ENCODE data around the gene AP5S1. TPM values are rescaled to one million over a fixed set of nuclear protein-coding genes. Genes with fewer than 3 reads are reported as not detected.

AP5S1 gene
- total RNA-seq, 2 donors from 2014 or later: 11.3 to 11.9 TPM

DNA sequence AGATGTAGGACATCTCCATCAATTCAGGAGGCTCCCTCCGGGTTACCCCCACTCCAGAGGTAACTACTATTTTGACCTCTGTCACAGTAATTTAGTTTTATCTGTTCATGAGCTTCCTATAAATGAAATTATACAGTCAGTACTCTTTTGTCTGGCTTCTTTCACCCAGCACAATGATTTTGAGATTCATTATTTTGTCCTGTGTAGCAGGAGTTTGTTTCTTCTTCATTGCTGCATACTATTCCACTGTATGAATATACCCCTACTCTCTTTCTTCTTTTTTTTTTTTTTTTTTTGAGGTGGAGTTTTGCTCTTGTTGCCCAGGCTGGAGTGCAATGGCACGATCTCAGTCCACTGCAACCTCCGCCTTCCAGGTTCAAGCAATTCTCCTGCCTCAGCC lies 11.8 kb upstream of the AP5S1 start:
- DNase-seq: no peak
- no peak for ATAC-seq
- H3K4me1 Mint-ChIP-seq: peaks cover 55% of the 10 kb centered on the region
- H3K27ac Mint-ChIP-seq: no peak overlapping the region
- H3K9me3 ChIP-seq (ENCODE audit: control insufficient read depth, low read length, poor library complexity, severe bottlenecking): no peaks in the 10 kb centered on the region
- no peak overlapping the region for H3K4me3 Mint-ChIP-seq
- H3K27me3 Mint-ChIP-seq: no peaks in the 10 kb centered on the region
- peaks cover 15% of the 10 kb centered on the region for H3K36me3 Mint-ChIP-seq (ENCODE audit: low read depth)

- Mint-ChIP-seq H3K27ac (peak overlapping the region; percentile 99), H3K27me3 (no peaks in the 10 kb centered on the region), H3K4me1 (peaks cover 52% of the 10 kb centered on the region), H3K36me3 (ENCODE audit: low read depth) (no peaks in the 10 kb centered on the region), H3K4me3 (peak overlapping the region; percentile 91)
- ATAC-seq (peak; percentile 93), DNase-seq (peak; percentile 83 to 91 (median 86))
- H3K9me3 ChIP-seq (ENCODE audit: control insufficient read depth, low read length, poor library complexity, severe bottlenecking): no peaks in the 10 kb centered on the region
These were observed 8.7 kb upstream of the AP5S1 start for GRCh38 chr20:3811467-3812258.

- ATAC-seq: no peak
- peak overlapping the region; percentile 91 for H3K4me3 Mint-ChIP-seq
- no peaks in the 10 kb centered on the region for H3K9me3 ChIP-seq (ENCODE audit: control insufficient read depth, low read length, poor library complexity, severe bottlenecking)
- peak overlapping the region; percentile 99 for H3K27ac Mint-ChIP-seq
- H3K36me3 Mint-ChIP-seq (ENCODE audit: low read depth): no peaks in the 10 kb centered on the region
- no peaks in the 10 kb centered on the region for H3K27me3 Mint-ChIP-seq
- peaks cover 50% of the 10 kb centered on the region for H3K4me1 Mint-ChIP-seq
- DNase-seq: no peak
These were observed 8.1 kb upstream of the AP5S1 start for GRCh38 chr20:3812259-3812681.

DNA sequence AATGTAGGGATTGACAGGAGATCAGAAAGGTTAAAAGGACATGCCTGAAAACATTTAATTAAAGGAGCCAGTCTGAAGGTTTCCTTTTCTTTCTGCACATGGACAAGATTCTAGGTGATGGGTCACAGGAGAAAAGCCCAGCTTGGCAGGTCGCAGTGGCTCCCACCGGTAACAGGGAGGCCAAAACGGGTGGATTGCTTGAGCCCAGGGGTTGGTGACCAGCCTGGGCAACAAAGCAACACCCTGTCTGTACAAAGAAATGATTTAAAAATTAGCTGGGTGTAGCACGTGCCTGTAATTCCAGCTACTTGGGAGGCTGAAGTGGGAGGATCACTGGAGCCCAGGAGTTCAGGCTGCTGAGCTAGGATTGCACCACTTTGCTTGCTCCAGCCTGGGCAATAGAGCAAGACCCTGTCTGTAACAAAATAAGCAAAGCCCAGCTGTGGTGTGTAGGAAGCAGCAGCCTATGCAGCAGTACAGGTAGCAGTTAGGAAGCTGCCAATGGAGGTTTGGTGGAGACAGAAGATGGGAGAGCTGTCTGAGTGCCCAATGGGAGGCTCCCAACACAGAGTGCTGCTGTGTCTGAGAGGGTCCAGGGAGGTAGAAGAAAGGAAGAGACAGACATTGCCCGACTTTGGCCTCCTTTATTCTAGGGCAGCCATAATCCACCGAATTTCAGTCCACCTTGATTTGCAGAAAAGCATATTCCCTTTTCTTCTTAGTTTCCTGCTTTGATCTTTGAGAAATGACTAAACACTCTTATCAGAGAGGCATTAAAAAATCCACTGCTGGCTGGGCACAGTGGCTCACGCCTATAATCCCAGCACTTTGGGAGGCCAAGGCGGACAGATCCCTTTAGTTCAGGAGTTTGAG lies 7.1 kb upstream of the AP5S1 start:
- no peaks in the 10 kb centered on the region for H3K9me3 ChIP-seq (ENCODE audit: control insufficient read depth, low read length, poor library complexity, severe bottlenecking)
- Mint-ChIP-seq H3K27me3 (no peaks in the 10 kb centered on the region), H3K27ac (peak overlapping the region; percentile 99), H3K4me3 (peak overlapping the region; percentile 69), H3K36me3 (ENCODE audit: low read depth) (no peaks in the 10 kb centered on the region), H3K4me1 (peaks cover 45% of the 10 kb centered on the region)
- ATAC-seq (no peak), DNase-seq (no peak)

DNA sequence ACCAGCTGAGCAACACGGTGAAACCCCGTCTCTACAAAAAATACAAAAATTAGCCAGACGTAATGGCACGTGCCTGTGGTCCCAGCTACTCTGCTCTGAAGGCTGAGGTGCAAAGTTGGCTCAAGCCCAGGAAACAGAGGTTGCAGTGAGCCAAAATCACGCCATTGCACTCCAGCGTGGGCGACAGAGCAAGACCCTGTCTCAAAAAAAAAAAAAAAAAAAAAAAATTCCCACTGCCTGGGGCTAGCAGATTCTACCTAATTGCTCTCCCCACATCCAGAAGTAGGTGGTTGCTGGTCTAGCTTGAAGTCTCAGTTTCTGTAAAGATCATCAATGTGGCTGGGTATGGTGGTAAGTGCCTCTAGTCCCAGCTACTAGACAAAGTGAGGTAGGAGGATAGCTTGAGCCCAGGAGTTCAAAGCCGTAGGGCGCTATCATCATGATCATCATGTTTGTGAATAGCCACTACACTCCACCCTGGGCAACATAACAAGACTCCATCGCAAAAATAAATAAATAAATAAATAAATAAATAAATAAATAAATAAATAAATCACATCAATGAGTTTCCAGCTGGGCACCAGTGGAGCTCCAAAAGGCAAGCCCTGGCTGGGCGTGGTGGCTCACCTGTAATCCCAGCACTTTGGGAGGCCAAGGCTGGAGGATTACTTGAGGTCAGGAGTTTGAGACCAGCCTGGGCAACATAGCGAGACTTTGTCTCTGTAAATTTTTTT lies 6.3 kb upstream of the AP5S1 start:
- H3K4me3 Mint-ChIP-seq: peak overlapping the region; percentile 69
- no peaks in the 10 kb centered on the region for H3K9me3 ChIP-seq (ENCODE audit: control insufficient read depth, low read length, poor library complexity, severe bottlenecking)
- DNase-seq (peak in 1 of 3 donors; percentile 49), ATAC-seq (no peak)
- no peaks in the 10 kb centered on the region for H3K36me3 Mint-ChIP-seq (ENCODE audit: low read depth)
- peaks cover 45% of the 10 kb centered on the region for H3K4me1 Mint-ChIP-seq
- peak overlapping the region; percentile 99 for H3K27ac Mint-ChIP-seq
- no peaks in the 10 kb centered on the region for H3K27me3 Mint-ChIP-seq

DNA sequence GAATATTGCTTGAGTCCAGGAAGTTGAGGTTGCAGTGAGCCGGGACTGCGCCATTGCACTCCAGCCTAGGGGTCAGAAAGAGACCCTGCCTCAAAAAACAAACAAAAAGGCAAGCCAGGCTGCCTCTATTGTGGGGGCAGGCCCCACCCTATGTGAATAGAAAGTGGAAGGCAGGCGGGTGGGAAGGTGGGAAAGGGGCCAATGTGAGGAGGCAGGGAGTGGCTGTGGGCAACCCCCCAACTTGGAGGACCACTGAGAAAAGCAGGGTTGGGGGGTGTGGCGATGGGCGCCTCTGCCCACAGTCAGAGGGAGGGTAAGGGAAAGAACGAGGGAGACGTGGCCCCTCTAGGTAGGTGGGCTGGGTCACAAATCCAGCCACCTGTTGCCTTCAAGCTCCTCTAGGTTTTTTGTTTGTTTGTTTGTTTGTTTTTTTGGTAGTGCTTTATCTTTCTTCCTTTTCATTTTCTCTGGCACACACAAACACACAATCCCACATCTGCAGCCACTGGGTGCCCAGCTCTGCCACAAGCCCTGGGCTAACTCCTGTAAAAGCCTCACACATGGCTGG lies 5.3 kb upstream of the AP5S1 start:
- peak overlapping the region; percentile 92 for H3K27ac Mint-ChIP-seq
- no peaks in the 10 kb centered on the region for H3K36me3 Mint-ChIP-seq (ENCODE audit: low read depth)
- no peaks in the 10 kb centered on the region for H3K9me3 ChIP-seq (ENCODE audit: control insufficient read depth, low read length, poor library complexity, severe bottlenecking)
- H3K4me3 Mint-ChIP-seq: no peak overlapping the region
- peaks cover 48% of the 10 kb centered on the region for H3K4me1 Mint-ChIP-seq
- H3K27me3 Mint-ChIP-seq: no peaks in the 10 kb centered on the region
- DNase-seq (no peak), ATAC-seq (no peak)

- peak overlapping the region; percentile 92 for H3K27ac Mint-ChIP-seq
- H3K9me3 ChIP-seq (ENCODE audit: control insufficient read depth, low read length, poor library complexity, severe bottlenecking): no peaks in the 10 kb centered on the region
- H3K4me3 Mint-ChIP-seq: peak overlapping the region; percentile 76
- DNase-seq (no peak), ATAC-seq (no peak)
- no peaks in the 10 kb centered on the region for H3K36me3 Mint-ChIP-seq (ENCODE audit: low read depth)
- no peaks in the 10 kb centered on the region for H3K27me3 Mint-ChIP-seq
- H3K4me1 Mint-ChIP-seq: peaks cover 45% of the 10 kb centered on the region
These were observed 4.5 kb upstream of the AP5S1 start for GRCh38 chr20:3815703-3816315.

- no peak for DNase-seq
- peaks cover 31% of the 10 kb centered on the region for H3K4me1 Mint-ChIP-seq
- no peak overlapping the region for H3K4me3 Mint-ChIP-seq
- ATAC-seq: no peak
- H3K27me3 Mint-ChIP-seq: no peaks in the 10 kb centered on the region
- peak overlapping the region; percentile 96 for H3K27ac Mint-ChIP-seq
- no peaks in the 10 kb centered on the region for H3K9me3 ChIP-seq (ENCODE audit: control insufficient read depth, low read length, poor library complexity, severe bottlenecking)
- no peaks in the 10 kb centered on the region for H3K36me3 Mint-ChIP-seq (ENCODE audit: low read depth)
These were observed 1.9 kb upstream of the AP5S1 start for GRCh38 chr20:3818155-3819151.

DNA sequence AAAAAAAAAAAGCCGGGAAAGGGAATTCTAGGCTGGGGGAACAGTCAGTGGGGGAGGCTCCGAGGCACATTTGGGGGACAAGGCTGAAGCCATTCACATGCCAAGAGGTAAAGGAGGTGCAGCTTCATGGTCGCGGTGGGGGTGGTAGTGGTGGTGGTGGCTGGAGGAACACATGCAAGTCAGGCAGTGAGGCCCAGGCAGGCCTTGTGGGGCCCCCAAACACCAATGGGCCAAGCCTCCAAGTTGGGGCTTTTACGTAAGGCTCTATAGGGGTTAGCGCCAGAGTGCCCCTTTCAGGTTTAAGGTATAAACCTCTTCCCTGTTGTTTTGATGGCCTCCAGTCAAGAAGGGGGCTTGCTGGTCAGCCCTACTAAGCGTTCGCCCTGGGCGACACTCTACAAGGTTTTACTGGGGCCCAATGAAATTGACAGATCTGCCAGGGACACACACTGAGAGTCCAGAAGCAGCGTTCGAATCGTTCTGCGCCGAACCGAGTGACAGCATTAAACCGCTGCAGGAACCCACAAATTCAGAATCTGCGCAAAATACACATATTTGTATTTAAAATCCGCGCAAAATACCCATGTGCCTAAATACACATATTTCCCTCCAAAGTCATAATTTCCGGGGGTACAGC lies 818 bp upstream of the AP5S1 start:
- Mint-ChIP-seq H3K4me1 (peaks cover 28% of the 10 kb centered on the region), H3K27ac (peak overlapping the region; percentile 96), H3K27me3 (no peaks in the 10 kb centered on the region), H3K36me3 (ENCODE audit: low read depth) (peaks cover 2% of the 10 kb centered on the region), H3K4me3 (peak overlapping the region; percentile 93)
- DNase-seq (no peak), ATAC-seq (no peak)
- no peaks in the 10 kb centered on the region for H3K9me3 ChIP-seq (ENCODE audit: control insufficient read depth, low read length, poor library complexity, severe bottlenecking)

- H3K27me3 Mint-ChIP-seq: no peaks in the 10 kb centered on the region
- H3K27ac Mint-ChIP-seq: peak overlapping the region; percentile 96
- H3K4me1 Mint-ChIP-seq: peaks cover 20% of the 10 kb centered on the region
- no peak for DNase-seq
- H3K9me3 ChIP-seq (ENCODE audit: control insufficient read depth, low read length, poor library complexity, severe bottlenecking): no peaks in the 10 kb centered on the region
- no peak for ATAC-seq
- H3K36me3 Mint-ChIP-seq (ENCODE audit: low read depth): peaks cover 2% of the 10 kb centered on the region
- H3K4me3 Mint-ChIP-seq: peak overlapping the region; percentile 93
These were observed 767 bp downstream of the AP5S1 start for GRCh38 chr20:3820901-3821727.

- DNase-seq: no peak
- H3K27me3 Mint-ChIP-seq: no peaks in the 10 kb centered on the region
- no peak for ATAC-seq
- peak overlapping the region; percentile 93 for H3K4me3 Mint-ChIP-seq
- no peaks in the 10 kb centered on the region for H3K9me3 ChIP-seq (ENCODE audit: control insufficient read depth, low read length, poor library complexity, severe bottlenecking)
- peaks cover 14% of the 10 kb centered on the region for H3K4me1 Mint-ChIP-seq
- H3K27ac Mint-ChIP-seq: peak overlapping the region; percentile 96
- H3K36me3 Mint-ChIP-seq (ENCODE audit: low read depth): peaks cover 2% of the 10 kb centered on the region
These were observed 1.6 kb downstream of the AP5S1 start for GRCh38 chr20:3821996-3822395.

Measured in T-helper 17 cell (primary cell).